HG03196 (cell line): ENCODE data around the gene MEN1.
"Not testable (repeated sequence)": the region's sequence is repeated elsewhere in the genome, so short reads cannot be mapped to it uniquely, and the experiment has no call there.

ENCODE experiments used
- ATAC-seq: cut with Tn5 transposase; IDR thresholded peaks from one replicate; pipeline ENCODE4 v1.9.1; 2021; ENCODE audit not compliant: unreplicated experiment

Gene MEN1

DNA sequence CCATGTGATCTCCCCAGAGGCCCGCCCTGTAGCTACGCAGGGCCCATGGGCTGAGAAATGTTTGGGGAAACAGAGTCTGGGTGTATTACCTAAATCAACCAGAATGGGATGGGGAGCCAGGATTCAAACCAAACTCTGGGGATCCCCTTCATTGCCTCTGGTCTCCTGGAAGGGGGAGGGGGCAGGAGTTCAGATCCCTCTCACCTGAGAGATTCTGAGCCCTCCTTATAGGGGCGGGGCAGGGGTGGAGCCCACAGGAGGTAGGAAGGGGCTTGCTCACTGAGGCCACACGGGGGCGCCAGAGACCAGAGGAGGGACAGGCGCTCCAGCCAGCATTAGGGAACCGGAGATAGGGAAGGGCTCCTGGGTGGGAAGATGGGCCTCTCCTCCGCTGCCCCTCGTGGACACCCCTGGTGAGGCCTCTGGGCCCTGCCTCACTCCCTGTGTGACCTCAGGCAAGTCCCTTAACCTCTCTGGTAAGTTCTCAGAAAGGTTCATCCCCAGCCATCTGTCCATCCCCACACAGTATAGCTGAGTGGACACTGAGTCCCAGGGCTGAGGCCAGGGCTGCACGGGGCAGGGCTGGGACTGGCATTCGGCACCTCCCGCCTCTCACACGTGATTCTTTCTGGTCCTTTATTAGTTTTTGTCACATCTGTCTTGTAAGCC lies 36.8 kb upstream of the MEN1 start:
- ATAC-seq: peak; percentile 22

DNA sequence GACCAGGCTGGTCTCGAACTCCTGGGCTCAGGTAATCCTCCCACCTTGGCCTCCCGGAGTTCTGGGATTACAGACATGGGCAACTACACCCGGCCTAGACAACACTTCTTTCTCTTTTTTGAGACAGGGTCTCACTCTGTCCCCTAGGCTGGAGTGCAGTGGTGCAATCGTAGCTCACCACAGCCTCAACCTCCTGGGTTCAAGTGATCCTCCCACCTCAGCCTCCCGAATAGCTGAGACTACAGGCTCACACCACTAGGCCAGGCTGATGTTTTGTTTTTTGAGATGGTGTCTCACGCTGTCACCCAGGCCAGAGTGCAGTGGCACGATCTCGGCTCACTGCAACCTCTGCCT lies 35.4 kb upstream of the MEN1 start:
- ATAC-seq: not testable (repeated sequence)

DNA sequence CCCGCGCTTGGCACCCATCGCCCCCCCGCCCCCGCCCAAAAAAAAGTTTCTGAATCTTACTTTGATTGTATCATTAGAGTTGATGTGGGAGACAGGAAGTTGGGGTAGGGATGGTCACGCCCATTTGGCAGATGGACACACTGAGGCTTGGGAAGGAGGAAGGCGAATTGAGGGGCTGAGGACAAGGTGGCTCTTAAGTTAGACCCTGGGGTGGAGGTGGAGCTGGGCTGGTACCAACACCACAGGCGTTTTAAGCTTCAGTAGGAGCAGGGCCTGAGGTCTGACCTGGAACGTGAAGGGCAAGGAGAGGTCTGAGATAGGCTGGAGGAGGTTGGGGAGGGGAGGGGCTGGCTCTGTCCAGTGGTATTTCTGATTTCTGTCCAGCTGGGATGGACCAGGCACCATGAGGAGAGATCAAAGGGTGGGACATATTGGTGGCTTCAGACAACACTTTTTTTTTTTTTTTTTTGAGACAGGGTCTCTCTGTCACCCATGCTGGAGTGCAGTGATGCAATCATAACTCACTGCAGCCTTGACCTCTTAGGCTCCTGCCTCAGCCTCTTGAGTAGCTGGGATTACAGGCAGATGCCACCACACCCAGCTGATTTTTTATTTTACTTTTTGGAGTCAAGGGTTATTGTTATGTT lies 34.9 kb upstream of the MEN1 start:
- ATAC-seq: no peak

DNA sequence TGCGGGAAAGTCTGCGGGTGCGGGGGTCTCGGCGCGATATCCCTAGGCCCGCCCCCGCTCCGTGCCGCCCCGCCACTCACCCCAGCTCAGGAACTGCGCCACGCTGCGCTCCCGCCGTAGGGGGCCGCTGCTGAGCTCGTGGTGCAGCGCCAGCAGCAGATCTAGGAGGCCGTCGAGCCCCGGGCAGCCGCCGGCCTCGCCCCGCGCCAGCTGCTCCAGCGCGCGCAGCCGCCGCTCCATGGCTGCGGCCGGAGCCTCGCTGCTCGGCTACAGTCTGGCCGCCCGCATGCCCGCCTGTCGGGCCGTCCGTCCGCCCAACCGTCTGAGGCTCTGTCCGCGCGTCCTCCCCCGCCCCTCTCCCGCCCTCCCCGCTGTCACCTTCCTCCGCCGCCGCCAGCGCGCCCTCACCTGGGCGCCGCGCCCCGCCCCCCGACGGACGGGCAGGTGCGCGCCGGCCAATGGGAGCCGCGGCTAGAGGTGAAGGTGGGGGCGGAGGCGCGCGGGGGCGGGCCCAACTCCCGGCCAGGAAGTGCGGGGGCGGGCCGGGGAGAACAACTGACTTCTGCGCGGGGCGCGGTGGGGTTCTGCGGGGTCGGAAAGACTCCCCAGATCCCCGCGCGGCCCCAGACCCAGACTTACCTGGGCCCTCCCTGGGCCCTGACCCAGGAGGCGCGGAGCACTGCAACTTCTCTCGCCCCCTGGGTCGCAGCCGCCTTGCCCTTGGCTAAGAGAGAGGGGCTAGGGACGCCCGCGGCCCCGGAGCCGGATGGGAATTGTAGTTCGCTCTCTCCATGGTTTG lies 34.2 kb upstream of the MEN1 start, which contains the start of gene CDC42BPG:
TSS of gene CDC42BPG (minus strand) at position 324 of the 799 bp plus-strand sequence. CDS start at position 240, 84 bp downstream.
- ATAC-seq: no peak

DNA sequence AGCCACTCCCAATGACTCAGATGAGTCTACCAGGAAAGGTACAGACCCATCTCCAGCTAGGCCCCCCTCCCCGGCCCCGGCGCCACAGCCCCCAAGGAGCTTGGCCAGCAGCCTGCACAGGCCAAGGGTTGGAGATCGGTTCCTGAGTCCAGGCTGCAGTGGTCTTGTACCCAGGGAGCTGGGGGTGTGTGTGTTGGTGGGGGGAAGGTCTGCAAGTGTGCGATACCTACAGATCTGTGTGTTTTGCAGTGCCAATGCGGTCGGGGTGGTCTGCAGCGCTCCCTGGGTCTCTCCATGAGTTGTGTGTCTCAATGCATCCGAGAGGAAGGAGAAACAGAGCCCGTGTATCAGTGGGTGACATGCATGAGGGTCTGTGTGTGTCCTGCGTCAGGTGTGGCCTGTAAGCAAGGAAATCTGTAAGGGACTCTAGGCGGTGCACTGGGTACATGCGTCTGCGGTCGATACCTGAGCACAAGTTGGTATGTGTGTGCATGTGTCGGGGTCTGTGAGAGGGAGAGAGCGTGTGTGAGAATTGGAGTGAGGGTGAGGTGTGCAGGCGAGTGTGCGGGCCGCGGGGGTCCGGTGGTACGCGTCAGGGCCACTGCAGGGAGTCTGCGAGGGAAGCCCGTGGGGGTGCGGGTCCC lies 33.5 kb upstream of the MEN1 start:
- ATAC-seq: no peak

DNA sequence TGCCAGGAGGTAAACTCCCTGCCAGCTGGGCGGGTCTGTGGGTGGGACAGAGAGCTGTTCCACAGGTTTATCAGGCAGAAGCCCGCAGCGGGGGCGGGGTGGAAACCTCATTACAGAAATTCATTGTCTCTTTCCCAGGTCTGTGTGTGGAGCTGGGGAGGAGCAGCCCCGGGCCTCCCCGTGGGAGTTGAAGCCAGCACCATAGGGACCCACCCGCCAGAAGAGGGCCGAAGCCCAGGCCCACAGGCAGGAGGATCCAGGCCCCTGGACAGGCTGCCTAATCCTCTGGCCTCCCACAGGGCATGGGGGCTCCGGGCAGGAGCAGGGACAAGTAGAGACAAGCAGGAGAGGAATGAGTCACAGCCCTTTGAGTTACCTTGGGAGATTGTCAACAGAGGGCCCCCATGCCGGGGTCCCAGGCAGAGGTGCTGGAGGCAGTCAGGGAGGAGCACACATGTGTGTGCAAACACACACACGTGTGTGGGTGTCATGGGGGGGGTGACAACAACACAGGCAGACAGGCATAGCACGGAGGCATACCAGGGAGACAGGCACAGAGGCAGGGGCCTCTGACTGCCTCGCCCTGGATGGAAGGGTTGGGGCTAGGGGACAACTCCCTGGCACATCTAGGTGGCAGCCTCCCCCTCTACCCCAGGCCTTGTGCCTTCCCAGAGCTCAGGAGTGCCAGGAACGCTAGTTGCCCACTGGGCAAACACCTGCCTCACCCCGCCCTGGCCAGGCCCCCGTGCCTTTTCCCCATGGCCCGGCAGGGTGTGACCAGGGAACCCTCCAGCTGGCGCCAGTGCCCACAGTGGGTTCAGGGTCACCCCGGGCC lies 32.7 kb upstream of the MEN1 start:
- no peak for ATAC-seq

DNA sequence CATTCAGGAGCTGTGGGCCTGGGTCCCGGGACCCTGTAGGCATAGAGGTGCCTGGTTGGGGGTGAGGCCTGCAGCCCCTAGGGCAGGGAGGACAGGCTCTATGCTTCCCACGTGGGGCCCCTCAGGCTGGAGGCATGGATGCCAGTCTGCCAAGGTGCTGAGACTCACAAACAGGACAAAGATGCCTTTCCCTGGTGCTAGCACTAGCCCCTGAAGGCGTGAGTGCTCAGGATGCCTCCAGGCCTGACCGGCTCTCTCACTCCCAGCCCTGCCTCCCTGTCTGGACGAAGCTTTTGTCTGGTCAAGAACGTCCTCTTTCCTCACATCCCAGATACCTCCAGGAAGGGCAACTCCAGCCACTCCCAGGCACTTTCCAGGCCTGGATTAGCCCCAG lies 32.0 kb upstream of the MEN1 start:
- ATAC-seq: no peak

DNA sequence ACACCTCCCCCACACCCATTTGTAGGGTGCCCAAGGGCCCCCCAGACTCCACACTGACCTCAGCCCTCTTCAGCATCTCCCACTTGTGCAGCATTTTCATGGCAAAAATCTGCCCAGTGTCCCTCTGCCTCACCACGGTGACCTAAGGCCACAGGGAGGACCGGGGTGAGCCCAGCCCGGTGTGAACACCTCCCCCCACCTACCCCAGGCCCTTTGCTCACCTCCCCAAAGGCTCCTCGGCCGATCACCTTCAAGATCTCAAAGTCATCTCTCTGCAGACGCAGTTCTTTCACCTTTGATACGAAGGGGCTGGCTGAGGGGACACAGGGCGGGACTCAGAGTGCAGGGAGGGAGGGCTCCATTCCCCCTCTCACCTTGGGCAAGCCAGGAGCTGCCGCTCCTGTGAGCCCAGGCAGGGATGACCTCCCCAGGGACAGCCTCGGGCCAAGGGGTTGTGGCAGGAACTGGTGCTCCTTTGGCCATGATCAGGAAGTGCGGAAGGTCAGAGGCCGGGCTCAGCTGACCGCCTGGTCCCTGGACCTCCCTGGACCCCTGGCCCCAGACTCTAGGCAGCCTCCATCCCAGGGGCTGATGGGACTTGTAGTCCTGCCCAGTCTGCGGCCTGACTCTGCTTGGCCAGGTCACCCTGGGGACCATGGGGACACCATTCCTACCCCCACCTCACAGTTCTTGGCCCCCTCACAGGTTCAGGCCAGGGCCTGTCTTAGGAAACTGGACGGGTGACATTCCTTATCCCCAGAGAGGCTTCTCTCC lies 31.4 kb upstream of the MEN1 start:
- no peak for ATAC-seq

DNA sequence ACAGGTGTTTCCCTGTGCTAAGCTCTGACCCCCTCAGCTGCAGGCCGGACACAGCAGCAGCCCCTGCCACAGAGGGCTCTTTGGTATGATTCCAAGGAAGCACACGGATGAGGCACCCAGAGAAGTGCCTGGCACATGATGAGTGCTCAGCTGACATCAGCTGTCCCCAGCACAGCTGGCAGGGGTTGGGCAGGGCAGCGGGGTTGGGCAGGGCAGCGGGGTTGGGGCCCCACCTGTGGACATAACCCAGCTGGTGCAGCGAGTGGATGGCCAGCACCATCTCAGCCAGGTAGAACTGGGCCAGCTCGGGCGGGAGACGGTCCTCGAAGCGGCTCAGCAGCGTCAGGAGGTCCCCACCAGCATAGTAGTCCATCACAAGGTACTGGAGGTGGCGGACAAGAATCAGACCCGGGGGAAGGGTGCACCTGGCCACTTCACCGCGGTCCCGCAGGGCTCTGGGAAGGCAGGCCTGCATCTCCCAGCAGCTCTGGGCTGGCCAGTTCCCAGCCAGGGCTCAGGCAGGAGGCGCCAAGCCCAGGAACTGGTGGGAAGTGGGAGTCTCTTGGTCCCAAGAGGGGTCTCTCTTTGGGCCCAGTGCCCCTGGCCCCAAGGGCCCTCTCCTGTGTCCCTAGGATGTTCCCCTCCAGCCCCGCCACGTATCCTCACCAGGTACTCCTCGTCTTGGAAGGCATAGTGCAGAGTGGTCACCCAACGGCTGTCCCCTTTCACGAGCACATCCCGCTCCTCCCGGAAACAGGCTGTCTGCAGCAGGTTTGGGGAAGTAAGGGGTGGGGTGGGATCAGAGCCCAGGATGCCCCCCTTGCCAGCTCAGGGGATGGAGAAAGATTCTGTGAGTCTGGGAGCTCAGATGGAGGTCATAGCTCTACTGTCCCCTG lies 29.8 kb upstream of the MEN1 start:
- no peak for ATAC-seq

DNA sequence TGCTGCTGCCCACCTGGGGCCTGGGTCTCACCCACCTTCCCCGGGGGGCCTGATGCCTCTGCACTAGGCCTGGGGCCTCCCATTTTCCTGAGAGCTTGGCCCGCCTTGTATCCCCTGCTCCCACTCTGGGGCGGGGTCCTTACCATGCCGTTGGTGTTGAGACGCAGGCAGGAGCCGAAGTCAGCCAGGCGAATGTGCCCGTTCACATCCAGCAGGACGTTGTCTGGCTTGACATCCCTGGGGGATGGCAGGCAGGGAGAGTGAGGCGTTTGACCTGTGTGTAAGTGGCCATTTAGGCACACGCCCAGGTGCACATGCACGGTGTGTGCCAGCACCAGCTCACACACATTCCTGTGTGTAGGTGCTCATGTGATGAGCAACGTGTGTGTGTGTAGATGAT lies 29.0 kb upstream of the MEN1 start:
- no peak for ATAC-seq

DNA sequence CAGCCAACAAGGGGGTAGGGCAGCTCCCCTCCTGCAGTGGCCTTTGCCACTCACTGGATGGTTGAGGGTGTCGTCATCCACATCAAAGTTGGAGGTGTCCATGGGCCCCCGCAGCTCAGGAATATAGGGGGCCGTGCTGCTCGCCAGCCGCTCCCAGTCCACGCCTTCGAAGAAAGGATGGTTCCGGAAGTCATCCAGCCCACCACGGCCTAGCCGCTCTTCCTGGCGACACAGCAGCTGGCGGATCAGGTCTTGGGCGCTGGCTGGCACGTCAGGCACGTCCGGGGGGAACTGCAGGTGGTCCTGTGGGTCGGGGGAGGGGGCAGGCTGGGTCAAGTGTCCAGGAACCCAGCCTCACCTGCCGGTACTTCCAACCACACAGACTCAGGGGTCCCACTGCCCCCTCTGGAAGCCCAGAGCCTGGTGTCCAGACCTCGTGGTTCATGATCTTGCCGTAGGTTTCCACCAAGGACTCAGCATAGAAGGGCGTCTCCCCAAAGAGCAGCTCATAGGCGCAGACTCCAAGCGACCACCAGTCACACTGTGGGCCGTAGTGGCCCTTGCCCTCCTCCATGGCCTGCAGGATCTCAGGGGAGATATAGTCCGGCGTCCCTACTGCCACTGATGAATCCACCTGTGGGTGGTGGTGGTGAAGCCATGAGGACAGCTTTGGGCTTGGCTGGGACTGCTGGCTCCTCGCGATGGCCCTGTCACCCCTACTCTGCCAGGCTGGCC lies 28.4 kb upstream of the MEN1 start:
- ATAC-seq: no peak

DNA sequence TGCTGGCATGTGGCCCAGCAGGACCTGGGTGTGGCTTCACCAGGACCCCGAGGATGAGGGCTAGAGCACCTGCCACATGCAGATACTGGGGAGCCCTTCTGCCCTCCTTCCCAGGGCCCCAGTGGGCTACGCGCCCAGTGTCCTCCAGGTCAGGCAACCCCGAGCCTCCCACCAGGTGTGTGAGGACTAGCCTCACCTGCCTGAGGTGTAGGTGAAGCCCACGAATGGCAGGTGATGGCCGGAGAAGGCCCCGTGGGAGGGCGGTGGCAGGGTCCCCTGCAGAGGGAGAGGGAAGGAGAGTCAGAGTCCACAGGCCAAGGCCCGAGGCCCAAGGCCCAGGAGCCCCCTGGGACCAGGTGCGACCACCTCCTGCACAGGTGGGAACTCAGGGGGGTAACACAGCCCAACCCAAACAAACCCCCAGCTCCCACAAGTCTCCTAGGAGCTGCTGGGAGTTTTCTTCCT lies 27.6 kb upstream of the MEN1 start:
- ATAC-seq: no peak

DNA sequence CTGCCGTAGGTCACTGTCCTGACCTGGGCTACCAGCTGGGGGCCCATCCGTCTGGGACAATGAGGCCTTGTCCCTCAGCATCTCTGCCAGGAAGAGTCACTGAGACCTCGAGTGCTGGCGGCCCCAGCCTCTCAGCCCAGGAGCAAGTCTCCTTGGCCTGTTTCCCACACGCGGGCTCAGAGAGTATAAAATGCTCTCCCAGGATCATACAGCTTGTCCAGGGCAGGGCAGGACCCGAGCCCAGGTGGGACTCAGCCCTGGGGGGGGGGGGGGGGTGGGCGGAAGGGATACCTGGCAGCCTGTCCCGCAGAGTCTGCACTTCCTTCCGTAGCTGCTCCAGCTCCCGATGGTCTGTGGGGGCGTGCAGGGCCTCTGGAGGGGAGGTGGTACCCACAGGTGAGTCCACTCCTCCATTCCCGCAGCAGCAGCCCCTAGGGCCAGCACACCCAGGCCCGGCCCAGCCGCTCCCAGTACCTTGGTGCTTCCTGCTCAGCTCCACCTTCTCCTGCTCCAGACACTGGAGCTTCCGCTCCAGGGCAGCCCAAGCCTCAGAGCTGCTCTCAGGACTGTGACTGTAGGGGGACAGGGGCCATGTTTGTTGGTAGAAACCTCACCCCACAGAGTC lies 26.2 kb upstream of the MEN1 start:
- no peak for ATAC-seq

DNA sequence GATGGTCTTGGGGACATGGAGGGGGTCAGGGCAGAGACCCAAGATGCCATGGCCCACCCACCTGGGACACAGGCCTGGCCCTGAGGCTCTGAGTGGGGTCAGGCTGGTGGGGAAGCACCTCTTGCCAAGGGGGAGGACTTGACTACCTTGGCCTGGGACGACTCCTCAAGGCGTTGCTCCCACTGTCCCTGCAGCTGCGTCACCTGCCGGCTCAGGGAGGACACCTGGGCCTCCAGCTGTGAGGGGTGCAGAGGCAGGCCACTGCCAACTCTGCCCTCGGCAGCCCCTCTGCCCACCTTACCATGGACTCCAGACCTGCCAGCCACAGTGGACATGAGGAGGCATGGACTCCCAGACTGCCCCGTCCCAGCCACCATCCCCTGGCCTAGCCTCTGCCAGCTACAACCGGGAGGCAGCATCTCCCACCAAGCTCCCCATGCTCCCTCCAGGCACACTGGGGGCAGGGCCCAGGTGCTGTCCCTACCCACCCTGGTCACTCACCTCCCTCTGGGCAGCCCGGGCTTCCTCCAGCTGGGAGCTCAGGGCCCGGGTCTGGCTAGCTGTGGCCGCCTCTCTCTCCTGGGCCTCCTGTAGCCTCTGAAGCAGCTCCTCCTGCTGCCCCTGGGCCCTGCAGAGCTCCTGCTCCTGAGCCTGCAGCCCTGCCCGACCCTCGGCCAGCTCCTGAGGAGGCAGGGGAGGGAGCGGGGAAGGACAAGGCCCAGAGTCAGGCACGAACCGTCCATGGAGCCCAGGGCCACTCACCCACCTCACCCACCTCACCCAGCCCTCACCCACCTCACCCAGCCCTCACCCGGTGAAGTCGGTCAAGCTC lies 25.5 kb upstream of the MEN1 start:
- no peak for ATAC-seq

DNA sequence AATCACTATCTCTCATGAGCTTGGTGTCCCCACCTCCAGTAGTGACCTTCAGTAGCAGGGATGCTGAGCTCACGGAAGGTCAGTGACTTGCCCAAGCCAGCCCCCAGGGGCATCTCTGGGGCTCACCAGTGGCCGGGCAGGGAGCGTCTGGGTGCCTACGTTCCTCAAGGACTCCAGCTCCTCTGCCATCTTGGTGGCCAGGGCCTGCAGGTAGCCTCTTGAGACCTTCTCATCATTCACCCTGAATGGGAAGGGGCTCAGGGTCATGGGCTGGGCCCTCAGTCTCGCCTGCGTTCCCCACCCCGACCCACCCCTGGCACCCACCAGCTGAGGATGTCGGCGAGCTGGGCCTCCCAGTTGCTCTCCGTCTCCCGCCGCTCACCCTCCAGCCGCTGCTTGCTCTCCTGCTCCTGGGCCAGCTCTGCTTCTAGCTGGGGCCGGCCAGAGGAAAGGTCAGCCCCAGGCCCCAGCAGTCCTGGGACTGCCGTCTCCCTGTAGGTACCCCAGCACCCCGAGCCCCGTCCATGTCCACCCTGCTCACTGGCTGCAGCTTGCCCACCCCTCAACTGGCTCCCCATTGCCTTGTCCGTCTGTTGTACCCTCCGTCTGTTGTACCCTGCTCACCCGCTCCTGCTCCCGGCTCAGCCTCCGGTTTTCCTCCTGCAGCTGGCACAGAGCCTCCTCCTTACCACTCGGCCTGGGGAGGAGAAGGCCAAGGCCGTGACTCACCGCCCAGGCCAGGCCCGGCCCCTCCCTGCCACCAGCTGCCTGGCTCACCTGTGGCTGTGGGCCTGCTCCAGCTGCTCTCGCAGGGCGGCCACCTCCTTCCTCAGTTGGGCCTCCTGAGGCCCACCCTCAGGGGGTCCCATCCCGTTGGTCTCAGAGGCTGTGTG lies 24.6 kb upstream of the MEN1 start:
- no peak for ATAC-seq
